AG04450 (cell line): ENCODE results near the gene ALDH2. TPM values are rescaled to one million over a fixed set of nuclear protein-coding genes. Genes with fewer than 3 reads are reported as not detected.

ENCODE experiments used
- CTCF ChIA-PET: fragments of 300-600, 350-600 bp; formaldehyde crosslinking; extraction: SDS; loops from one replicate; lab custom pipeline; 2022; ENCODE audit warnings: antibody characterized with exemption, inconsistent platforms; lab: Charles Lee
- POLR2A ChIA-PET: fragments of 350-600 bp; formaldehyde crosslinking; extraction: SDS; loops from one replicate; lab custom pipeline; 2021; ENCODE audit warnings: antibody characterized with exemption, inconsistent platforms; lab: Yijun Ruan, JAX
- DNase-seq: peaks from one replicate; pipeline ENCODE4 v3.0.0-alpha.2; 2011; ENCODE audit warnings: low read depth, low spot score
- H3K27ac ChIP-seq: one replicate; pipeline ENCODE4 v1.5.1; 2012; ENCODE audit warnings: low read depth, low read length, control low read depth
- H3K27me3 ChIP-seq: one replicate; pipeline ENCODE4 v1.6.0; 2012; ENCODE audit warnings: low read length; ENCODE audit not compliant: control insufficient read depth, insufficient read depth
- H3K4me3 ChIP-seq: 2 replicates; pipeline ENCODE4 v1.5.1; 2011; ENCODE audit warnings: mild to moderate bottlenecking, low read depth, low read length, control low read depth
- H3K9me3 ChIP-seq: 2 replicates; pipeline ENCODE4 v1.5.1; 2012; ENCODE audit warnings: low read length; ENCODE audit not compliant: control insufficient read depth, insufficient read depth
- CTCF ChIP-seq: IDR thresholded peaks from 2 replicates; pipeline ENCODE4 v1.5.1; 2011; ENCODE audit warnings: low read depth, low read length, control low read depth, inconsistent platforms
- polyA plus RNA-seq: library from polyadenylated mRNA; depleted of rRNA; stranded (reverse); fragments of >200 nt; gene quantifications from 2 replicates; pipeline ENCODE4 v1.2.3, GENCODE V29; 2011

Gene ALDH2
- polyA plus RNA-seq, 1 experiment: 84.1 TPM

GRCh38 chr12:111745211-111745610 lies 21.5 kb upstream of the ALDH2 start:
- no peak for TF ChIP-seq CTCF
- Histone ChIP-seq H3K9me3 (no peaks in the 10 kb centered on the region), H3K27ac (no peak overlapping the region), H3K4me3 (no peak overlapping the region), H3K27me3 (no peaks in the 10 kb centered on the region)
- ChIA-PET POLR2A (no interaction called here), CTCF (interaction anchor here (1.0 to 1.9 kb wide), 2 partner anchors 65 to 67 kb away, joined by 3 to 7 read pairs; no protein-coding TSS in a partner anchor)
- DNase-seq: no peak

- Histone ChIP-seq H3K4me3 (no peak overlapping the region), H3K27ac (no peak overlapping the region), H3K27me3 (no peaks in the 10 kb centered on the region), H3K9me3 (no peaks in the 10 kb centered on the region)
- no peak for DNase-seq
- TF ChIP-seq CTCF: no peak
- ChIA-PET POLR2A (interaction anchor here (0.6 kb wide), 1 partner anchor 146 kb away, joined by 6 read pairs; no protein-coding TSS in a partner anchor), CTCF (interaction anchor here (0.7 kb wide), 1 partner anchor 65 kb away, joined by 3 read pairs; no protein-coding TSS in a partner anchor)
Measured at GRCh38 chr12:111747333-111747732, 19.4 kb upstream of the ALDH2 start.

DNA sequence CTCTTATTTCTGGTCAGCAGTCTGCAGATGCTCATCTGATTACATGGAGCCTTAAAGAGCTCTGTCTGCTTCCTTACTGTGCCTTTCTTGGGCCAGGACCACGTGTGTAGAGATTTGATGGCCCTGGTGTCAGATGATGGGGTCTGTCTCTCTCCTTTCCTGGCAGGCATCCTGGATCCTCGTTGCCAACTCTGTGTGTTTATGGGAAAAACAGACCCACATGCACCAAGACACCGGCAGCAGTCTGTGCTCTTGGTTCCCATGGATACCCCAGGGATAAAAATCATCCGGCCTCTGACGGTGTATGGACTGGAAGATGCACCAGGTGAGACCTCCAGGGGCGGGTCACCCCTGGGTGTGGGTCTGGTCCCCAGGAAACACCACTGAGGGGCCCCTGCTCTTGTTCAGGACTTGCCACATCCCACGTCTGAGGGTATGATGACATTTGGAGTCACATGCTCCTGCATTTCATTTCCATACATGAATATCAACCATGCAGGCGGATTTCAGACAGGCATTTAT lies 18.5 kb upstream of the ALDH2 start:
- no peak for DNase-seq
- TF ChIP-seq CTCF: no peak
- Histone ChIP-seq H3K9me3 (no peaks in the 10 kb centered on the region), H3K27ac (no peak overlapping the region), H3K4me3 (no peak overlapping the region), H3K27me3 (no peaks in the 10 kb centered on the region)
- ChIA-PET POLR2A (no interaction called here), CTCF (interaction anchor here (0.9 kb wide), 1 partner anchor 65 kb away, joined by 4 read pairs; no protein-coding TSS in a partner anchor)

GRCh38 chr12:111748867-111749266 lies 17.9 kb upstream of the ALDH2 start:
- H3K27ac ChIP-seq: no peak overlapping the region
- POLR2A ChIA-PET: no interaction called here

More at GRCh38 chr12:111748867-111749266, 17.9 kb upstream of the ALDH2 start:
- Histone ChIP-seq H3K4me3 (no peak overlapping the region), H3K9me3 (no peaks in the 10 kb centered on the region), H3K27me3 (no peaks in the 10 kb centered on the region)
- TF ChIP-seq CTCF: no peak
- DNase-seq: no peak
- CTCF ChIA-PET: interaction anchor here (1.0 kb wide), 1 partner anchor 64 kb away, joined by 3 read pairs; no protein-coding TSS in a partner anchor
